HG03280 (cell line): ENCODE data around the gene PCDH1.
"Not testable (repeated sequence)": the region's sequence is repeated elsewhere in the genome, so short reads cannot be mapped to it uniquely, and the experiment has no call there.

Experiments used
- ATAC-seq: cut with Tn5 transposase; IDR thresholded peaks from one replicate; pipeline ENCODE4 v1.9.1; 2021; ENCODE audit warnings: mild to moderate bottlenecking, moderate library complexity; ENCODE audit not compliant: unreplicated experiment

Gene PCDH1

GRCh38 chr5:141878186-141878710 lies at the start of gene PCDH1:
PCDH1 (minus strand) TSS chr5:141878410; CDS start chr5:141878262, 148 bp downstream.
- ATAC-seq: no peak

GRCh38 chr5:141926434-141926833 lies 48.2 kb upstream of the PCDH1 start:
- no peak for ATAC-seq

GRCh38 chr5:141923448-141924313 lies 45.5 kb upstream of the PCDH1 start, which contains the start of gene DELE1:
DELE1 (plus strand) TSS chr5:141923871; CDS start chr5:141923942, 71 bp downstream.
- ATAC-seq: peak; percentile 97

- ATAC-seq: not testable (repeated sequence)
Observed at GRCh38 chr5:141922827-141923447, 44.7 kb upstream of the PCDH1 start.

- ATAC-seq: no peak
Observed at GRCh38 chr5:141920771-141921170, 42.6 kb upstream of the PCDH1 start.

GRCh38 chr5:141919218-141920119 lies 41.3 kb upstream of the PCDH1 start:
- ATAC-seq: no peak

GRCh38 chr5:141917760-141918159 lies 39.5 kb upstream of the PCDH1 start:
- ATAC-seq: no peak

- ATAC-seq: no peak
Observed at GRCh38 chr5:141916522-141916921, 38.3 kb upstream of the PCDH1 start.

- no peak for ATAC-seq
Observed at GRCh38 chr5:141915881-141916336, 37.7 kb upstream of the PCDH1 start.

GRCh38 chr5:141914797-141915196 lies 36.6 kb upstream of the PCDH1 start:
- ATAC-seq: no peak

- ATAC-seq: peak; percentile 62
Observed at GRCh38 chr5:141914199-141914743, 36.1 kb upstream of the PCDH1 start.

GRCh38 chr5:141913560-141914198 lies 35.5 kb upstream of the PCDH1 start:
- ATAC-seq: no peak

- ATAC-seq: no peak
Observed at GRCh38 chr5:141910271-141910673, 32.1 kb upstream of the PCDH1 start.

- ATAC-seq: no peak
Observed at GRCh38 chr5:141909212-141909611, 31.0 kb upstream of the PCDH1 start.

GRCh38 chr5:141908796-141909195 lies 30.6 kb upstream of the PCDH1 start:
- no peak for ATAC-seq

GRCh38 chr5:141906972-141907371 lies 28.8 kb upstream of the PCDH1 start:
- no peak for ATAC-seq

GRCh38 chr5:141906517-141906916 lies 28.3 kb upstream of the PCDH1 start:
- no peak for ATAC-seq

GRCh38 chr5:141904551-141904950 lies 26.3 kb upstream of the PCDH1 start:
- ATAC-seq: no peak

GRCh38 chr5:141903261-141903660 lies 25.1 kb upstream of the PCDH1 start:
- ATAC-seq: no peak
